ENCODE data around the gene ITPRID1.

DNA sequence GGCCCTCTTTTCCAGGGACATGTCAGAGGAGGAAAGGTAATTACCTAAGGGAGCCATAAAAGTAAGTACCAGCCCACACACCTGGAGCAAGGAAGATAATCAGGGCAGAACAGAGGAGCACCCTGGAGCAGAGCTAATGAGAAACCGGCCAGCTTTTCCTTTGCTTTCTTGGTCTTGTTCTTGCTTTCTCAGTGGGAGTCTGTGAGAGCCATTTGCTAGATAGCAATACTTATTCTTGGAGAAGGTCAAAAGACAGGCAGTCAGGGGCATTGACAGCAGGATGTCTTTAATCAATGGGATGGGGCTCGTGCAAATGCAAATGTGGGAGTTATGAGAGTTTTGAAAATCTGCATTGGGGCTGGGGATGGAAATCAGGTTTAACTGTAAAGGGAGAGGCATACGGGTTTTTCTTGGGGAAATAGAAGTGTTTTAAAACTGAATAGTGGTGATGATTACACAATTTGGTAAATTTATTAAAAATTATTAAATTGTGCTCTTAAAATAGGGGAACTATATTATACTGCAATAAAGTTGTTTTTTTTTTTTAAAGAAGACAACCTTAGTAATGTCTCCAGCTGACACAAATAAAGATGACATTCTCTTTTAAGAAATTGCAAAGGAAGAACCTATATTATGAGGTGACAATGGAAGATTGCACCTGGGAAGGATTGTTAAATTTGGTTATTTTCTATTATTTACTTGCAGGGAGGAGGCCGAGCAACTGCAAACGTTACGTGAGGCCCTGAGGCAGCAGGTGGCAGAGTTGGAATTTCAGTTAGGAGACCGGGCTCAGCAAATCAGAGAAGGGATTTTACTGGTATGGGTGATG, 137.6 kb downstream of the ITPRID1 start:
- TF ChIP-seq CTCF (IDR thresholded peaks at IDR 0.05) (no peak), EP300 (IDR thresholded peaks at IDR 0.05; ENCODE audit: low read depth) (no peak)
